Right lobe of liver (tissue), 4 donors: ENCODE measurements around the gene CTCFL.

Experiments used
- POLR2A ChIP-seq: fragments of 450-650 bp; IDR thresholded peaks from one replicate; pipeline ENCODE4 v1.6.1; 2017; ENCODE audit warnings: antibody characterized with exemption, mild to moderate bottlenecking
- TF ChIP-seq, protein P1 (sequence below), 4 donors: fragments of 200-600 bp in 3 of 4; fragments of 450-650 bp in 1 of 4; IDR thresholded peaks; one replicate each; pipeline versions ENCODE4 v1.5.1 to v1.8.0; 2016 to 2022; ENCODE audit warnings: antibody characterized with exemption in 4 of 4, mild to moderate bottlenecking in 2 of 4
- donor health status: DM: no; HTN: no; CAD: no.
- donor health status: DM: no; HTN: no; CAD: no.
- donor health status: DM: no; HTN: yes; CAD: no.

DNA sequence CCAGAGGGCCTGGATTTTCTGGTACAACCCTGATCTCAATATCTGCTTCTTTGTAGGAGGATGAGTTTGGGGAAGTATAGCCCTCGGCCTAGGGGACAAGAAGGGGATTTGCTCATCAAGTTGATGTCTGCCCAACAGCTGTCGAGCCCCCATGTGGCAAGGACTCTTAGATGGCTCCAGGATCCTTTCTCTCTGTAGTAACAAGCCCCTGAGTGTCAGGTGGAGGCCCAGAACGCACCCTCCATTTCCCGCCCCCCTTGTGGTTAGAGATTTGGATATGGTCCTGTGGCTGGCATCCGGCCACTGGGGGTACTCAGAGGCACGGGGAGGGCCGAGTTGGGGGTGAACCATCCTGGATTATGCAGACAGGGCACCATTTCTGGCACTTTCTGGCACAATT is 50.1 kb downstream of the CTCFL start:
- TF ChIP-seq POLR2A = no peak
- TF ChIP-seq, protein P1, sequence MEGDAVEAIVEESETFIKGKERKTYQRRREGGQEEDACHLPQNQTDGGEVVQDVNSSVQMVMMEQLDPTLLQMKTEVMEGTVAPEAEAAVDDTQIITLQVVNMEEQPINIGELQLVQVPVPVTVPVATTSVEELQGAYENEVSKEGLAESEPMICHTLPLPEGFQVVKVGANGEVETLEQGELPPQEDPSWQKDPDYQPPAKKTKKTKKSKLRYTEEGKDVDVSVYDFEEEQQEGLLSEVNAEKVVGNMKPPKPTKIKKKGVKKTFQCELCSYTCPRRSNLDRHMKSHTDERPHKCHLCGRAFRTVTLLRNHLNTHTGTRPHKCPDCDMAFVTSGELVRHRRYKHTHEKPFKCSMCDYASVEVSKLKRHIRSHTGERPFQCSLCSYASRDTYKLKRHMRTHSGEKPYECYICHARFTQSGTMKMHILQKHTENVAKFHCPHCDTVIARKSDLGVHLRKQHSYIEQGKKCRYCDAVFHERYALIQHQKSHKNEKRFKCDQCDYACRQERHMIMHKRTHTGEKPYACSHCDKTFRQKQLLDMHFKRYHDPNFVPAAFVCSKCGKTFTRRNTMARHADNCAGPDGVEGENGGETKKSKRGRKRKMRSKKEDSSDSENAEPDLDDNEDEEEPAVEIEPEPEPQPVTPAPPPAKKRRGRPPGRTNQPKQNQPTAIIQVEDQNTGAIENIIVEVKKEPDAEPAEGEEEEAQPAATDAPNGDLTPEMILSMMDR (IDR thresholded peaks at IDR 0.05) = no peak
